Sigmoid colon (tissue), 7 donors: ENCODE measurements around the gene TTBK2. TPM values are rescaled to one million over a fixed set of nuclear protein-coding genes. Genes with fewer than 3 reads are reported as not detected.

Source experiments
- DNase-seq: peaks from one replicate; pipeline ENCODE4 v3.0.0-alpha.2; 2019
- H3K27ac ChIP-seq, 4 donors: fragments of 200-600 bp; sonication (generic); one replicate each; pipeline ENCODE4 v1.5.1; 2016 to 2019; ENCODE audit warnings: mild to moderate bottlenecking in 1 of 4
- H3K27me3 ChIP-seq, 3 donors: fragments of 200-600 bp; sonication (generic); one replicate each; pipeline ENCODE4 v1.5.1; 2019; ENCODE audit warnings: mild to moderate bottlenecking in 1 of 3
- H3K36me3 ChIP-seq, 4 donors: fragments of 200-600 bp; sonication (generic); one replicate each; pipeline ENCODE4 v1.5.1; 2016 to 2019
- H3K4me1 ChIP-seq, 4 donors: fragments of 200-600 bp; sonication (generic); one replicate each; pipeline ENCODE4 v1.5.1; 2017 to 2019
- H3K4me3 ChIP-seq, 4 donors: fragments of 200-600 bp; sonication (generic); one replicate each; pipeline ENCODE4 v1.5.1; 2017 to 2019; ENCODE audit warnings: mild to moderate bottlenecking in 2 of 4, moderate library complexity in 1 of 4
- H3K9me3 ChIP-seq, 4 donors: fragments of 200-600 bp in 3 of 4; sonication (generic) in 3 of 4; one replicate each; pipeline versions ENCODE4 v1.5.1 to v1.6.1; 2013 to 2019
- CTCF ChIP-seq, 4 experiments: fragments of 450-650 bp in 3 of 4; fragments of 200-600 bp in 1 of 4; IDR thresholded peaks; one replicate each; pipeline ENCODE4 v1.5.1; 2016 to 2019; ENCODE audit warnings: antibody characterized with exemption in 4 of 4, mild to moderate bottlenecking in 3 of 4, moderate library complexity in 2 of 4
- EP300 ChIP-seq, 4 donors: sonication (generic); formaldehyde crosslinking; IDR thresholded peaks; one replicate each; pipeline ENCODE4 v1.6.1; 2017; ENCODE audit warnings: antibody characterized with exemption in 4 of 4
- POLR2A ChIP-seq, 2 donors: fragments of 450-650 bp; IDR thresholded peaks; one replicate each; pipeline ENCODE4 v1.6.1; 2016; ENCODE audit warnings: antibody characterized with exemption in 2 of 2, mild to moderate bottlenecking in 2 of 2, moderate library complexity in 2 of 2
- POLR2AphosphoS5 ChIP-seq, 4 donors: sonication (generic); formaldehyde crosslinking; IDR thresholded peaks; one replicate each; pipeline ENCODE4 v1.6.1; 2017; ENCODE audit warnings: antibody characterized with exemption in 4 of 4
- WGBS, 2 donors: extraction: QIAGEN DNeasy Blood & Tissue Kit; methylation state at CpG; one replicate each; pipeline ENCODE4 v1.1.7; 2013; 5-methylcytosine and 5-hydroxymethylcytosine counted together
- intact Hi-C: fragments of 100-400 bp; cut with DNase I; formaldehyde crosslinking; loops from one replicate; pipeline ENCODE4 v1.15.1; 2023
- polyA plus RNA-seq, 3 donors: library from polyadenylated mRNA; stranded (reverse); fragments of 200-250 nt; gene quantifications; one replicate each; pipeline ENCODE4 v1.2.3, GENCODE V29; 2013
- total RNA-seq, 4 donors: library from RNA; depleted of rRNA; stranded (reverse); fragments of >200 nt; gene quantifications; one replicate each; pipeline ENCODE4 v1.1.0, GENCODE V29; 2016
- donor health status: healthy with polysubstance abuse.
- donor health status: Bipolar disorder and iron deficiency.
- donor health status: healthy.

Gene TTBK2
- total and polyA plus RNA-seq, 7 donors, result 1.2 to 24.8 (median 16.8) TPM

DNA sequence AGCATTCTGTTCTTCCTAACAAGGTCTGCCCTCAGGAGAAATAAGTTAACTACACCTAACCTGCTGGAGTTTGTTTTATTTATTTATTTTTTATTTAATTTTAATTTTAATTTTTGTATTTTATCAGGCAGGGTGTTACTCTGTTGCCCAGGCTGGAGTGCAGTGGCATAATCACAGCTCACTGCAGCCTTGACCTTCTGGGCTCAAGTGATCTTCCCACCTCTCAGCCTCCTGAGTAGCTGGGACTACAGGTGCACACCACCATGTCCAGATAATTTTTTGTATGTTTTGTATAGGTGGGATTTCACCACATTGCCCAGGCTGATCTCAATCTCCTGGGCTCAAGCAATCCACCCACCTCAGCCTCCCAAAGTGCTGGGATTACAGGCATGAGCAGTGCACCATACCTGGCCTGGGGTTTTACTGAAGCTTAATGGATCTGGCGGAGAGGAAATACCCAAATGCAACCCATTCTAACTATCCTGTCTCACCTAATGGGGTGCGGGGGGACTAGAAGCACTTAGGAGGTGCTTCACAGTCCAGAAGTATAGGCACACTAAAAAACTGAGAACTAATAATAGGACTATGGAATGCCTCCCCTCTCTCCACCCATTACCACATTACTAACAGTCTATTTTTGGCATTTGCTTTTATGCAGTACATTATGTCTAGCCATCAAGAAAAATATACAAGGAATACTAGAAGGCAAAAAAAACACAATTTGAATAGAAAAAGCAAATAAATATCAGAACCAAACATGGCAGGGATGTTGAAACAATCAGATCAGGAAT lies 61.4 kb downstream of the TTBK2 start:
- H3K9me3 ChIP-seq, result no peaks in the 10 kb centered on the region
- H3K4me1 ChIP-seq, result peaks cover 0 to 17% (median 9%) of the 10 kb centered on the region in 4 donors
- H3K4me3 ChIP-seq, result no peak overlapping the region
- TF ChIP-seq EP300 (IDR thresholded peaks at IDR 0.05) (no peak), CTCF (IDR thresholded peaks at IDR 0.05) (no peak), POLR2AphosphoS5 (IDR thresholded peaks at IDR 0.05) (no peak), POLR2A (IDR thresholded peaks at IDR 0.05) (no peak)
- intact Hi-C loops, result no loop called here
- DNase-seq, result no peak
- no peaks in the 10 kb centered on the region for H3K27me3 ChIP-seq
- peaks cover 0 to 5% (median 0%) of the 10 kb centered on the region in 4 donors for H3K36me3 ChIP-seq
- WGBS, 2 donors, result 98 to 99% methylated on average over 2 of the region's 2 CpGs
- no peak overlapping the region for H3K27ac ChIP-seq

- H3K36me3 ChIP-seq, result peaks cover 0 to 5% (median 0%) of the 10 kb centered on the region in 4 donors
- intact Hi-C loops, result no loop called here
- peaks cover 0 to 17% (median 9%) of the 10 kb centered on the region in 4 donors for H3K4me1 ChIP-seq
- no peaks in the 10 kb centered on the region for H3K9me3 ChIP-seq
- 58 to 83% methylated on average over 2 of the region's 2 CpGs for WGBS, 2 donors
- no peak overlapping the region for H3K4me3 ChIP-seq
- DNase-seq, result no peak
- H3K27me3 ChIP-seq, result no peaks in the 10 kb centered on the region
- TF ChIP-seq POLR2AphosphoS5 (IDR thresholded peaks at IDR 0.05), result no peak
- TF ChIP-seq EP300 (IDR thresholded peaks at IDR 0.05), result no peak
- no peak for TF ChIP-seq POLR2A (IDR thresholded peaks at IDR 0.05)
- TF ChIP-seq CTCF (IDR thresholded peaks at IDR 0.05), result no peak
- H3K27ac ChIP-seq, result no peak overlapping the region
Observed at GRCh38 chr15:42858540-42858939, 62.0 kb downstream of the TTBK2 start.

DNA sequence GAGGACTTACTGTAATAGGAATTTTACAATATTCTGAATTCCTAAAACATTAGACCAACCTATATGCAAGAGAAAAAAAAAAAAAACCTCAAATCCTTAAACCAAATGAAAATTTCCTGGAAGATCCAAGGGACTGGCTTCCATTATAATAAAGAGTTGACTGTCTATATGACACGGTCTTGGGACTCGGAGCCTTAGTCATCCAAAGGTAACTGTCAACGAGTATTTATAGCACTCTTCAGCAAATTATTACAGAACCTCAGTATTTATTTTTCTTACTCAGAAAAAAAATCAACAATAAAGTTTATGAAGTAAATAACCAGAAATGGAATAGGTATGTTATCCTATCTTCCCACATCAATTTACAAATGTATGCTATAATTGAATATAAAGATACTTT lies 66.0 kb downstream of the TTBK2 start:
- Histone ChIP-seq H3K27ac (no peak overlapping the region), H3K4me3 (no peak overlapping the region), H3K9me3 (no peaks in the 10 kb centered on the region), H3K36me3 (peaks cover 0 to 7% (median 0%) of the 10 kb centered on the region in 4 donors), H3K4me1 (peaks cover 0 to 12% (median 8%) of the 10 kb centered on the region in 4 donors), H3K27me3 (no peaks in the 10 kb centered on the region)
- intact Hi-C loops, result no loop called here
- WGBS, 2 donors, result 93 to 97% methylated on average over 3 of the region's 3 CpGs
- TF ChIP-seq POLR2A (IDR thresholded peaks at IDR 0.05) (no peak), CTCF (IDR thresholded peaks at IDR 0.05) (no peak), POLR2AphosphoS5 (IDR thresholded peaks at IDR 0.05) (no peak), EP300 (IDR thresholded peaks at IDR 0.05) (no peak)
- no peak for DNase-seq

DNA sequence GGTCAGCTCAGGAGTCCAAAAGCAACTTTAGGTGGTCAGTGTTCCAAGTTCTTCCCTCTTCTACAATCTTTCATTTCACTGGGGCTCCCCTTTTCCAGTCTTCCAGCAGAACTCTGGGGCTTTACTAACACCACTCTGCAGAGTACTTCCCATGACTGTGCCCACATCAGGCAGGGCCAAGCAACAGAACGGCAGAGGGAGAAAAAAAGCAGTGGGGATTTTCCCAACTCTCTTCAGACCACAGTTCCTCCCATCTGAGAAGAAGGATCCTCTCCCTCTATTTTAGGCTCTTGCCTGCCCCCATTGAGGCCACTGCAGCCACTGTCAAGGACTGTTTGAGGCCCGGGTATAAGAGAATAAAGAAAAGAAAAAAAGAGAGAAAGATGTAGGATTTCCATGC lies 70.7 kb downstream of the TTBK2 start:
- DNase-seq, result no peak
- TF ChIP-seq POLR2AphosphoS5 (IDR thresholded peaks at IDR 0.05) (no peak), CTCF (IDR thresholded peaks at IDR 0.05) (no peak), EP300 (IDR thresholded peaks at IDR 0.05) (no peak), POLR2A (IDR thresholded peaks at IDR 0.05) (no peak)
- H3K4me1 ChIP-seq, result no peaks in the 10 kb centered on the region
- H3K9me3 ChIP-seq, result no peaks in the 10 kb centered on the region
- peaks cover 0 to 8% (median 0%) of the 10 kb centered on the region in 4 donors for H3K36me3 ChIP-seq
- H3K4me3 ChIP-seq, result no peak overlapping the region
- intact Hi-C loops, result no loop called here
- WGBS, 2 donors, result 85 to 92% methylated on average over 2 of the region's 2 CpGs
- H3K27me3 ChIP-seq, result no peaks in the 10 kb centered on the region
- no peak overlapping the region for H3K27ac ChIP-seq
